HEK293T (cell line): ENCODE results near the gene CC2D1A.

Experiments
- CTCF ChIA-PET: fragments of 350-600 bp; formaldehyde crosslinking; extraction: SDS; loops from one replicate; lab custom pipeline; 2021; ENCODE audit warnings: antibody characterized with exemption, inconsistent platforms; lab: Yijun Ruan, JAX
- POLR2A ChIA-PET: fragments of 350-600 bp; formaldehyde crosslinking; extraction: SDS; loops from one replicate; lab custom pipeline; 2020; ENCODE audit warnings: antibody characterized with exemption, inconsistent platforms; lab: Yijun Ruan, JAX
- DNase-seq: peaks from one replicate; pipeline ENCODE4 v3.0.0; 2012; ENCODE audit warnings: mixed read lengths; ENCODE audit errors: extremely low spot score
- ARNT ChIP-seq: fragments of 450-650 bp; IDR thresholded peaks from 2 replicates; pipeline ENCODE4 v1.6.1; 2017; ENCODE audit warnings: mild to moderate bottlenecking
- BHLHE40 ChIP-seq: fragments of 450-650 bp; IDR thresholded peaks from 2 replicates; pipeline ENCODE4 v1.6.1; 2016; ENCODE audit warnings: mild to moderate bottlenecking, moderate library complexity, borderline replicate concordance
- CTBP1 ChIP-seq: fragments of 450-650 bp; IDR thresholded peaks from 2 replicates; pipeline ENCODE4 v1.6.1; 2016; ENCODE audit warnings: borderline replicate concordance
- ELF4 ChIP-seq: fragments of 450-650 bp; IDR thresholded peaks from 2 replicates; pipeline ENCODE4 v1.6.1; 2017; ENCODE audit warnings: antibody characterized with exemption
- FOXA1 ChIP-seq: fragments of 450-650 bp; IDR thresholded peaks from 2 replicates; pipeline ENCODE4 v1.6.1; 2016; ENCODE audit warnings: mild to moderate bottlenecking
- FOXK2 ChIP-seq: fragments of 450-650 bp; IDR thresholded peaks from 2 replicates; pipeline ENCODE4 v1.6.1; 2016; ENCODE audit warnings: mild to moderate bottlenecking
- FOXM1 ChIP-seq: fragments of 450-650 bp; IDR thresholded peaks from 2 replicates; pipeline ENCODE4 v1.6.1; 2017; ENCODE audit warnings: mild to moderate bottlenecking, borderline replicate concordance
- HDGF ChIP-seq: fragments of 450-650 bp; IDR thresholded peaks from 2 replicates; pipeline ENCODE4 v1.6.1; 2017; ENCODE audit warnings: antibody characterized with exemption, borderline replicate concordance
- L3MBTL2 ChIP-seq: fragments of 450-650 bp; conservative IDR thresholded peaks from 2 replicates; pipeline ENCODE4 v1.6.1; 2016; ENCODE audit warnings: mild to moderate bottlenecking
- LEF1 ChIP-seq: fragments of 450-650 bp; IDR thresholded peaks from 2 replicates; pipeline ENCODE4 v1.6.1; 2017; ENCODE audit warnings: mild to moderate bottlenecking, borderline replicate concordance
- NFRKB ChIP-seq: fragments of 450-650 bp; IDR thresholded peaks from 2 replicates; pipeline ENCODE4 v1.6.1; 2016; ENCODE audit warnings: mild to moderate bottlenecking, moderate library complexity
- PKNOX1 ChIP-seq: fragments of 450-650 bp; IDR thresholded peaks from 2 replicates; pipeline ENCODE4 v1.6.1; 2016
- SP1 ChIP-seq: fragments of 450-650 bp; IDR thresholded peaks from 2 replicates; pipeline ENCODE4 v1.6.1; 2017
- SUZ12 ChIP-seq: fragments of 450-650 bp; IDR thresholded peaks from 2 replicates; pipeline ENCODE4 v1.6.1; 2016; ENCODE audit warnings: mild to moderate bottlenecking
- TARDBP ChIP-seq: fragments of 450-650 bp; IDR thresholded peaks from 2 replicates; pipeline ENCODE4 v1.6.1; 2016
- ZNF384 ChIP-seq: fragments of 450-650 bp; IDR thresholded peaks from 2 replicates; pipeline ENCODE4 v1.6.1; 2016

Gene CC2D1A

GRCh38 chr19:13926715-13927114 lies 20.7 kb downstream of the CC2D1A start:
- no peak for DNase-seq
- POLR2A ChIA-PET = no interaction called here

GRCh38 chr19:13929340-13929739 lies 23.3 kb downstream of the CC2D1A start:
- CTCF ChIA-PET = no interaction called here
- no peak for TF ChIP-seq ZNF384
- no peak for TF ChIP-seq SP1
- TF ChIP-seq L3MBTL2 = no peak
- TF ChIP-seq PKNOX1 = no peak
- no peak for TF ChIP-seq FOXM1
- no peak for TF ChIP-seq CTBP1
- no peak for TF ChIP-seq HDGF
- no peak for TF ChIP-seq FOXA1
- TF ChIP-seq SUZ12 = no peak
- no peak for TF ChIP-seq NFRKB
- no peak for TF ChIP-seq FOXK2
- TF ChIP-seq ELF4 = no peak
- TF ChIP-seq LEF1 = no peak
- DNase-seq = no peak
- POLR2A ChIA-PET = interaction anchor here (1.4 kb wide), 1 partner anchor 24 kb away, joined by 3 read pairs; no protein-coding TSS in a partner anchor

More at GRCh38 chr19:13926715-13927114, 20.7 kb downstream of the CC2D1A start:
- TF ChIP-seq SP1 (no peak), ELF4 (no peak), FOXM1 (no peak), ZNF384 (no peak), CTBP1 (no peak), PKNOX1 (no peak)
- CTCF ChIA-PET = no interaction called here

GRCh38 chr19:13929956-13930355 lies 24.0 kb downstream of the CC2D1A start:
- DNase-seq = no peak
- ChIA-PET POLR2A (no interaction called here), CTCF (no interaction called here)
- TF ChIP-seq NFRKB (no peak), L3MBTL2 (no peak), LEF1 (no peak), CTBP1 (no peak), SUZ12 (no peak), FOXA1 (no peak), ELF4 (no peak)

- TF ChIP-seq FOXA1 = no peak
- no peak for TF ChIP-seq ZNF384
- no peak for TF ChIP-seq SUZ12
- TF ChIP-seq ELF4 = no peak
- no peak for TF ChIP-seq SP1
- TF ChIP-seq NFRKB = no peak
- TF ChIP-seq LEF1 = no peak
- DNase-seq = no peak
- ChIA-PET CTCF (no interaction called here), POLR2A (no interaction called here)
These were observed 24.4 kb downstream of the CC2D1A start for GRCh38 chr19:13930402-13930801.

- ChIA-PET POLR2A (no interaction called here), CTCF (no interaction called here)
- TF ChIP-seq HDGF (no peak), FOXA1 (no peak), PKNOX1 (no peak), ELF4 (no peak), CTBP1 (no peak), SP1 (no peak), FOXK2 (no peak), LEF1 (no peak), FOXM1 (no peak), SUZ12 (no peak)
These were observed 25.6 kb downstream of the CC2D1A start for GRCh38 chr19:13931391-13932148.

GRCh38 chr19:13932149-13932637 lies 26.2 kb downstream of the CC2D1A start:
- no peak for TF ChIP-seq SUZ12
- TF ChIP-seq TARDBP = no peak
- TF ChIP-seq FOXM1 = no peak
- TF ChIP-seq CTBP1 = no peak
- TF ChIP-seq L3MBTL2 = no peak
- TF ChIP-seq FOXA1 = no peak
- TF ChIP-seq SP1 = no peak
- TF ChIP-seq BHLHE40 = no peak
- no peak for TF ChIP-seq HDGF
- no peak for TF ChIP-seq LEF1
- no peak for TF ChIP-seq ARNT
- TF ChIP-seq ZNF384 = no peak
- TF ChIP-seq FOXK2 = no peak
- POLR2A ChIA-PET = no interaction called here
- CTCF ChIA-PET = no interaction called here
- DNase-seq = no peak

More at GRCh38 chr19:13931391-13932148, 25.6 kb downstream of the CC2D1A start:
- no peak for DNase-seq
